Mononuclear cell (primary cell): Measurements from ENCODE around the gene SHANK2. TPM values are rescaled to one million over a fixed set of nuclear protein-coding genes. Genes with fewer than 3 reads are reported as not detected.

Experiments used
- H3K27me3 ChIP-seq: 2 replicates; pipeline ENCODE4 v1.6.0; 2011; ENCODE audit warnings: low read length, control low read depth; ENCODE audit not compliant: insufficient read depth
- H3K4me1 ChIP-seq: 2 replicates; pipeline ENCODE4 v1.5.1; 2011; ENCODE audit warnings: mild to moderate bottlenecking, low read length, control low read depth; ENCODE audit not compliant: insufficient read depth
- H3K4me3 ChIP-seq: 2 replicates; pipeline ENCODE4 v1.5.1; 2011; ENCODE audit warnings: mild to moderate bottlenecking, low read length, moderate library complexity
- H3K9me3 ChIP-seq: 2 replicates; pipeline ENCODE4 v1.5.1; 2011; ENCODE audit warnings: low read depth, mild to moderate bottlenecking, control low read depth, low read length
- total RNA-seq: library from RNA; depleted of rRNA; stranded (reverse); fragments of >200 nt; gene quantifications from one replicate; pipeline ENCODE4 v1.2.3, GENCODE V29; 2012

Gene SHANK2
- total RNA-seq, 1 donor, result 0.21 TPM

- no peaks in the 10 kb centered on the region for H3K4me1 ChIP-seq
- H3K4me3 ChIP-seq, result no peak overlapping the region
- peaks cover 49% of the 10 kb centered on the region for H3K27me3 ChIP-seq
- H3K9me3 ChIP-seq, result no peaks in the 10 kb centered on the region
These were observed 1.4 kb upstream of the SHANK2 start for GRCh38 chr11:71253794-71254193.

GRCh38 chr11:71252770-71253730 is 673 bp upstream of the SHANK2 start:
- H3K4me1 ChIP-seq, result no peaks in the 10 kb centered on the region
- no peaks in the 10 kb centered on the region for H3K9me3 ChIP-seq
- H3K4me3 ChIP-seq, result no peak overlapping the region
- peaks cover 49% of the 10 kb centered on the region for H3K27me3 ChIP-seq

GRCh38 chr11:71251761-71252268 is 562 bp downstream of the SHANK2 start:
- Histone ChIP-seq H3K27me3 (peaks cover 55% of the 10 kb centered on the region), H3K4me3 (no peak overlapping the region), H3K4me1 (no peaks in the 10 kb centered on the region), H3K9me3 (no peaks in the 10 kb centered on the region)

- H3K4me1 ChIP-seq, result no peaks in the 10 kb centered on the region
- H3K9me3 ChIP-seq, result no peaks in the 10 kb centered on the region
- peaks cover 55% of the 10 kb centered on the region for H3K27me3 ChIP-seq
- no peak overlapping the region for H3K4me3 ChIP-seq
These were observed 1.1 kb downstream of the SHANK2 start for GRCh38 chr11:71251151-71251721.

GRCh38 chr11:71250523-71251150 is 1.7 kb downstream of the SHANK2 start:
- peaks cover 55% of the 10 kb centered on the region for H3K27me3 ChIP-seq
- no peak overlapping the region for H3K4me3 ChIP-seq
- no peaks in the 10 kb centered on the region for H3K9me3 ChIP-seq
- no peaks in the 10 kb centered on the region for H3K4me1 ChIP-seq

- Histone ChIP-seq H3K27me3 (peaks cover 47% of the 10 kb centered on the region), H3K9me3 (no peaks in the 10 kb centered on the region), H3K4me3 (no peak overlapping the region), H3K4me1 (no peaks in the 10 kb centered on the region)
These were observed 3.1 kb downstream of the SHANK2 start for GRCh38 chr11:71249301-71249700.

GRCh38 chr11:71248656-71249055 is 3.7 kb downstream of the SHANK2 start:
- Histone ChIP-seq H3K4me1 (no peaks in the 10 kb centered on the region), H3K27me3 (peaks cover 40% of the 10 kb centered on the region), H3K4me3 (no peak overlapping the region), H3K9me3 (no peaks in the 10 kb centered on the region)

GRCh38 chr11:71248251-71248570 is 4.2 kb downstream of the SHANK2 start:
- Histone ChIP-seq H3K9me3 (no peaks in the 10 kb centered on the region), H3K4me1 (no peaks in the 10 kb centered on the region), H3K27me3 (peaks cover 36% of the 10 kb centered on the region), H3K4me3 (no peak overlapping the region)

- Histone ChIP-seq H3K4me3 (no peak overlapping the region), H3K9me3 (no peaks in the 10 kb centered on the region), H3K27me3 (peaks cover 32% of the 10 kb centered on the region), H3K4me1 (no peaks in the 10 kb centered on the region)
These were observed 4.7 kb downstream of the SHANK2 start for GRCh38 chr11:71247551-71248250.

GRCh38 chr11:71246559-71246958 is 5.8 kb downstream of the SHANK2 start:
- Histone ChIP-seq H3K9me3 (no peaks in the 10 kb centered on the region), H3K4me3 (no peak overlapping the region), H3K27me3 (peaks cover 29% of the 10 kb centered on the region), H3K4me1 (no peaks in the 10 kb centered on the region)

GRCh38 chr11:71245601-71246391 is 6.6 kb downstream of the SHANK2 start:
- no peaks in the 10 kb centered on the region for H3K9me3 ChIP-seq

GRCh38 chr11:71244116-71244810 is 8.1 kb downstream of the SHANK2 start:
- no peaks in the 10 kb centered on the region for H3K9me3 ChIP-seq
- H3K27me3 ChIP-seq, result peaks cover 10% of the 10 kb centered on the region
- no peaks in the 10 kb centered on the region for H3K4me1 ChIP-seq
- no peak overlapping the region for H3K4me3 ChIP-seq

More at GRCh38 chr11:71245601-71246391, 6.6 kb downstream of the SHANK2 start:
- Histone ChIP-seq H3K4me3 (no peak overlapping the region), H3K4me1 (no peaks in the 10 kb centered on the region), H3K27me3 (peaks cover 26% of the 10 kb centered on the region)

- Histone ChIP-seq H3K27me3 (peaks cover under 1% of the 10 kb centered on the region), H3K4me3 (no peak overlapping the region), H3K4me1 (no peaks in the 10 kb centered on the region), H3K9me3 (no peaks in the 10 kb centered on the region)
These were observed 10.0 kb downstream of the SHANK2 start for GRCh38 chr11:71242391-71242790.
